Fibroblast of skin of left quadriceps (primary cell): ENCODE measurements around the gene FARS2.

Experiments used
- DNase-seq, 2 experiments: peaks; one replicate each; pipeline ENCODE4 v3.0.0-alpha.2; 2013; ENCODE audit warnings: low read depth in 2 of 2

FARS2 gene

GRCh38 chr6:5726976-5727718 lies 465.8 kb downstream of the FARS2 start:
- no peak for DNase-seq

GRCh38 chr6:5728351-5729079 lies 467.2 kb downstream of the FARS2 start:
- DNase-seq, result no peak

GRCh38 chr6:5729080-5729434 lies 467.7 kb downstream of the FARS2 start:
- peak in 1 of 2 experiments; percentile 31 for DNase-seq

GRCh38 chr6:5729813-5730517 lies 468.7 kb downstream of the FARS2 start:
- DNase-seq, result no peak

GRCh38 chr6:5730585-5731263 lies 469.4 kb downstream of the FARS2 start:
- DNase-seq, result peak in 1 of 2 experiments; percentile 18

GRCh38 chr6:5731435-5731834 lies 470.1 kb downstream of the FARS2 start:
- no peak for DNase-seq

- DNase-seq, result no peak
Observed at GRCh38 chr6:5732496-5732895, 471.2 kb downstream of the FARS2 start.

- no peak for DNase-seq
Observed at GRCh38 chr6:5736016-5736738, 474.9 kb downstream of the FARS2 start.

GRCh38 chr6:5737460-5737859 lies 476.1 kb downstream of the FARS2 start:
- no peak for DNase-seq

GRCh38 chr6:5738211-5738610 lies 476.9 kb downstream of the FARS2 start:
- no peak for DNase-seq

- DNase-seq, result no peak
Observed at GRCh38 chr6:5744497-5744896, 483.2 kb downstream of the FARS2 start.

GRCh38 chr6:5745081-5745480 lies 483.8 kb downstream of the FARS2 start:
- no peak for DNase-seq

GRCh38 chr6:5746053-5746758 lies 484.9 kb downstream of the FARS2 start:
- DNase-seq, result peak in 1 of 2 experiments; percentile 27

GRCh38 chr6:5746759-5747130 lies 485.4 kb downstream of the FARS2 start:
- peak; percentile 59 to 66 for DNase-seq

- DNase-seq, result no peak
Observed at GRCh38 chr6:5747379-5747778, 486.1 kb downstream of the FARS2 start.

- no peak for DNase-seq
Observed at GRCh38 chr6:5749016-5749650, 487.8 kb downstream of the FARS2 start.

- DNase-seq, result no peak
Observed at GRCh38 chr6:5749651-5750215, 488.4 kb downstream of the FARS2 start.

GRCh38 chr6:5751525-5752390 lies 490.4 kb downstream of the FARS2 start:
- no peak for DNase-seq

- peak; percentile 77 to 78 for DNase-seq
Observed at GRCh38 chr6:5752391-5752680, 491.0 kb downstream of the FARS2 start.
